Kidney epithelial cell (primary cell): Measurements from ENCODE around the gene TUBB6. TPM values are rescaled to one million over a fixed set of nuclear protein-coding genes. Genes with fewer than 3 reads are reported as not detected.

Experiments used
- DNase-seq: peaks from one replicate; pipeline ENCODE4 v3.0.0-alpha.2; 2010; ENCODE audit warnings: low read depth
- H3K27me3 ChIP-seq: 2 replicates; pipeline ENCODE4 v1.6.0; 2011; ENCODE audit warnings: low read length; ENCODE audit not compliant: control insufficient read depth, insufficient read depth
- H3K36me3 ChIP-seq: 2 replicates; pipeline ENCODE4 v1.5.1; 2011; ENCODE audit warnings: low read length; ENCODE audit not compliant: control insufficient read depth, insufficient read depth
- H3K4me3 ChIP-seq: 2 replicates; pipeline ENCODE4 v1.5.1; 2011; ENCODE audit warnings: low read depth, mild to moderate bottlenecking, control low read depth, low read length
- CTCF ChIP-seq: IDR thresholded peaks from 2 replicates; pipeline ENCODE4 v1.5.1; 2011; ENCODE audit warnings: mild to moderate bottlenecking, moderate library complexity, low read length, control low read depth, inconsistent platforms; ENCODE audit not compliant: insufficient read depth, poor library complexity, severe bottlenecking
- total RNA-seq: library from RNA; depleted of rRNA; stranded (reverse); fragments of >200 nt; gene quantifications from 2 replicates; pipeline ENCODE4 v1.2.3, GENCODE V29; 2015

Gene TUBB6
- total RNA-seq, 1 donor from 2014 or later: 387 TPM

GRCh38 chr18:12274793-12275192 lies 33.2 kb upstream of the TUBB6 start:
- no peak for DNase-seq
- Histone ChIP-seq H3K4me3 (no peak overlapping the region), H3K27me3 (no peaks in the 10 kb centered on the region), H3K36me3 (no peaks in the 10 kb centered on the region)
- TF ChIP-seq CTCF: no peak

GRCh38 chr18:12276736-12277554 lies 31.1 kb upstream of the TUBB6 start:
- no peak for TF ChIP-seq CTCF
- Histone ChIP-seq H3K27me3 (no peaks in the 10 kb centered on the region), H3K4me3 (no peak overlapping the region), H3K36me3 (no peaks in the 10 kb centered on the region)
- DNase-seq: no peak

GRCh38 chr18:12278215-12278671 lies 29.8 kb upstream of the TUBB6 start:
- H3K27me3 ChIP-seq: no peaks in the 10 kb centered on the region
- H3K36me3 ChIP-seq: no peaks in the 10 kb centered on the region
- DNase-seq: no peak
- H3K4me3 ChIP-seq: no peak overlapping the region
- peak; percentile 42 for TF ChIP-seq CTCF

GRCh38 chr18:12278741-12279682 lies 29.0 kb upstream of the TUBB6 start:
- H3K36me3 ChIP-seq: no peaks in the 10 kb centered on the region

More at GRCh38 chr18:12278741-12279682, 29.0 kb upstream of the TUBB6 start:
- Histone ChIP-seq H3K4me3 (no peak overlapping the region), H3K27me3 (no peaks in the 10 kb centered on the region)
- no peak for TF ChIP-seq CTCF
- peak; percentile 82 for DNase-seq
